Activated CD4-positive, alpha-beta T cell treated with anti-CD3 and anti-CD28 coated beads for 36 hours (primary cell): ENCODE measurements around the gene MED19. TPM values are rescaled to one million over a fixed set of nuclear protein-coding genes. Genes with fewer than 3 reads are reported as not detected.

Experiments used
- ATAC-seq: fragments of 200-7000 bp; cut with Tn5 transposase; one replicate; pipeline ENCODE4 v1.10.0; 2021; ENCODE audit warnings: mild to moderate bottlenecking, moderate library complexity
- CTCF ChIA-PET: fragments of 350-600 bp; sonication (Branson Sonifier 250); formaldehyde crosslinking; loops from one replicate; lab custom pipeline; 2021; ENCODE audit warnings: antibody characterized with exemption; lab: Charles Lee
- POLR2A ChIA-PET: fragments of 350-600 bp; sonication (Branson Sonifier 250); formaldehyde crosslinking; loops from one replicate; lab custom pipeline; 2021; ENCODE audit warnings: antibody characterized with exemption, inconsistent platforms; lab: Charles Lee
- DNase-seq: peaks from one replicate; pipeline ENCODE4 v3.0.0-alpha.2; 2020
- H3K27ac Mint-ChIP-seq: one replicate; pipeline ENCODE4 v1.8.0; 2021; ENCODE audit warnings: mixed read lengths
- H3K27me3 Mint-ChIP-seq: one replicate; pipeline ENCODE4 v1.8.0; 2021; ENCODE audit warnings: mixed read lengths
- H3K36me3 Mint-ChIP-seq: one replicate; pipeline ENCODE4 v1.8.0; 2021; ENCODE audit warnings: low read depth, mixed read lengths
- H3K4me1 Mint-ChIP-seq: one replicate; pipeline ENCODE4 v1.8.0; 2021; ENCODE audit warnings: mixed read lengths
- H3K4me3 Mint-ChIP-seq: one replicate; pipeline ENCODE4 v1.8.0; 2021; ENCODE audit warnings: mild to moderate bottlenecking, moderate library complexity, mixed read lengths
- H3K9me3 Mint-ChIP-seq: one replicate; pipeline ENCODE4 v1.8.0; 2021; ENCODE audit warnings: low read depth, mixed read lengths
- intact Hi-C, 2 experiments: fragments of 100-400 bp; cut with DNase I in 1 of 2; cut with micrococcal nuclease in 1 of 2; formaldehyde crosslinking; loops; one replicate each; pipeline versions ENCODE4 v1.14.2 to v1.15.1; 2022 to 2024; cut with DNase I, micrococcal nuclease
- total RNA-seq, 2 experiments: library from RNA; stranded (reverse); gene quantifications; one replicate each; pipeline ENCODE4 v1.2.3, GENCODE V29; 2021

Gene MED19
- total RNA-seq, 2 experiments from 2014 or later, result 8.6 to 10.6 TPM

DNA sequence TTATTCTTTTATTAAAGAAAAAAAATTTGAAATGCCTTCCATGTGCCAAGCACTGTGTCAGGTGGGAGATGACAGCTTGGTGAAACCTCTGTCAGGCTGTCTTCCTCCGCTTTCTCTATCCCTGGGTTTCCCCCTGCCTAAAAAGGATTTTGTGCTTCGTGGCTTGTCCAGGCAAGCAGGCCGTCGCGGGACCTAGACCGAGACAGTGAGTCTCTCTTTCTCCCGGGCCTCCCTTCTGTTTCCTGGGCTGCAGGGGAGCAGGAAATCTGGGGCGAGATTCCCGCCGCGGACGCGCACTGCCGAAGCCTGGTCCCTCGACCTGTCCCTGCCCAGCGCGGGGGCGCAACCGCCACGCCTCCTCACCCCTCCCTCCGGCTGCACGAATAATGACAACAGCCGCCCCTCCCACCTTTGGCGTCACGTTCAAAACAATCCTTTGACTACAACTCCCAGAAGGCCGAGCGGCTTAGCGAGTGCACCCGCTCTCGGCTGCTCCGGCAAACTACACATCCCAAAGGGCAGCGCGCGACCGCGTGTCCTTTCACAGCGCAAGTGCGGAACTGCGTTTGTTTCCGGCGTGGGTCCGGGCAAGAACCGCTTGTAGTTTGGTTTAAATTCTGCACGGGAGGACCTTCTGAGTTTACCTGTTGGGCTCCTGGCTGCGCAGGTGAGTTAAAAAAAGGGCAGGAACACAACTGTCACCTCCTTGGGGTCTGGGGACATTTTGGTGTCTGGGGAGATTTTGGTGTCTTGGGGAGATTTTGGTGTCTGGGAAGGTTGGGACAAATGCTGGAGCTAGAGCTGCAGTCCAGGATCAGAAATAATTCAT, 54.6 kb downstream of the MED19 start, which contains the start of gene CLP1:
TSS of gene CLP1 (plus strand) at position 569 of the 829 bp plus-strand sequence. CDS start 1,715 bp downstream, outside the sequence.
- CTCF ChIA-PET, result interaction anchor here (0.7 to 3.0 kb wide), 5 partner anchors 9 to 312 kb away, joined by 3 to 9 read pairs (median 5); partner anchors contain the start of gene SELENOH
- intact Hi-C loops, result loop anchor here (1.0 to 5.0 kb wide), 9 partner anchors 10 to 921 kb away; partner anchors contain the start of genes MED19 (in 2 of the 2), SELENOH (in 2 of the 2), TIMM10 (in 2 of the 2) and TMX2 (in 2 of the 2)
- DNase-seq (peak; percentile 100), ATAC-seq (peak; percentile 98)
- POLR2A ChIA-PET, result interaction anchor here (0.6 to 1.6 kb wide), 2 partner anchors 9 to 144 kb away, joined by 4 to 5 read pairs; no protein-coding TSS in a partner anchor
- no peaks in the 10 kb centered on the region for H3K27me3 Mint-ChIP-seq
- H3K4me3 Mint-ChIP-seq, result peak within 1 kb of the TSS; percentile 83
- no peaks in the 10 kb centered on the region for H3K9me3 Mint-ChIP-seq
- H3K27ac Mint-ChIP-seq, result peak within 1 kb of the TSS; percentile 95
- H3K4me1 Mint-ChIP-seq, result peaks cover 29% of the 10 kb centered on the region
- peaks cover 23% of the 10 kb centered on the region for H3K36me3 Mint-ChIP-seq

DNA sequence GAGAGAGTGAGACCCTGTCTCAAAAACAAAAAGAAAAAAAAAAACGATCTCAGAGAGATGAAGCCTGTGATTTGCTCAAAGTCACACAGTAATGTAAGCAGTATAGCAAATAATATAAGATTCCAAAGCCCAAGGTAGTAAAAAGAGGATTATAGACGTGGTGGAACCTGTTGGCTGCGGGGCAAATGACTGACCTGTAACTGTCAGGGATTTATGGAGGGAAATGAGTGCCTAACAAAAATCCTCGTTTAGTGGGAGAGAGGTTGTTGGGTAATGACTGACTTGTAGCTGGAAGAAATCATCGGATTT, 55.2 kb downstream of the MED19 start:
- peaks cover 27% of the 10 kb centered on the region for H3K4me1 Mint-ChIP-seq
- H3K9me3 Mint-ChIP-seq, result no peaks in the 10 kb centered on the region
- H3K27me3 Mint-ChIP-seq, result no peaks in the 10 kb centered on the region
- ChIA-PET POLR2A (no interaction called here), CTCF (interaction anchor here (0.7 to 3.0 kb wide), 3 partner anchors 16 to 311 kb away, joined by 3 to 9 read pairs (median 5); partner anchors contain the start of gene SELENOH)
- intact Hi-C loops, result loop anchor here (1.0 to 5.0 kb wide), 9 partner anchors 10 to 922 kb away; partner anchors contain the start of genes MED19 (in 2 of the 2), SELENOH (in 2 of the 2), TIMM10 (in 2 of the 2) and TMX2 (in 2 of the 2)
- ATAC-seq (no peak), DNase-seq (no peak)
- H3K4me3 Mint-ChIP-seq, result peak overlapping the region; percentile 83
- peaks cover 20% of the 10 kb centered on the region for H3K36me3 Mint-ChIP-seq
- H3K27ac Mint-ChIP-seq, result peak overlapping the region; percentile 72

Other genes with a start within 250 kb of the MED19 start
- gene SLC43A1, start 196.5 kb downstream of the MED19 start, total RNA-seq, result 10 to 100 TPM; 27.6 to 28.7 TPM
- gene TIMM10, start 181.5 kb downstream of the MED19 start, total RNA-seq, result 100 to 1,000 TPM; 124 to 158 TPM
- gene SMTNL1, start 174.6 kb downstream of the MED19 start, total RNA-seq, result not detected
- gene UBE2L6, start 144.5 kb downstream of the MED19 start, total RNA-seq, result 100 to 1,000 TPM; 179 to 252 TPM
- gene SERPING1, start 114.5 kb downstream of the MED19 start, total RNA-seq, result under 1 TPM; 0.51 to 0.87 TPM
- gene YPEL4, start 62.3 kb downstream of the MED19 start, total RNA-seq, result under 1 TPM; 0.43 to 0.47 TPM
- gene CLP1, start 54.5 kb downstream of the MED19 start, total RNA-seq, result 10 to 100 TPM; 11.9 to 15.9 TPM
- 10 to 100 TPM; 46.2 to 60.0 TPM for gene ZDHHC5, start 44.1 kb downstream of the MED19 start, total RNA-seq
- 10 to 100 TPM; 59.8 to 72.5 TPM for gene TMX2, start 378 bp upstream of the MED19 start, total RNA-seq
- 100 to 1,000 TPM; 117 to 244 TPM for gene SELENOH, start 29.3 kb upstream of the MED19 start, total RNA-seq
- gene BTBD18, start 39.6 kb upstream of the MED19 start, total RNA-seq, result not detected
- gene CTNND1, start 49.6 kb upstream of the MED19 start, total RNA-seq, result 1 to 10 TPM; 6.7 to 7.4 TPM